C4-2B (cell line): ENCODE measurements around the gene CCDC201.

Source experiments
- H3K27ac ChIP-seq: fragments of 450-650 bp; 2 replicates; pipeline ENCODE4 v1.5.1; 2017
- ZFX ChIP-seq: fragments of 450-650 bp; IDR thresholded peaks from 2 replicates; pipeline ENCODE4 v1.6.1; 2017
- TF ChIP-seq, protein P1 (sequence below): fragments of 450-650 bp; conservative IDR thresholded peaks from 2 replicates; pipeline ENCODE4 v1.5.1; 2017; ENCODE audit warnings: mild to moderate bottlenecking

CCDC201 gene

DNA sequence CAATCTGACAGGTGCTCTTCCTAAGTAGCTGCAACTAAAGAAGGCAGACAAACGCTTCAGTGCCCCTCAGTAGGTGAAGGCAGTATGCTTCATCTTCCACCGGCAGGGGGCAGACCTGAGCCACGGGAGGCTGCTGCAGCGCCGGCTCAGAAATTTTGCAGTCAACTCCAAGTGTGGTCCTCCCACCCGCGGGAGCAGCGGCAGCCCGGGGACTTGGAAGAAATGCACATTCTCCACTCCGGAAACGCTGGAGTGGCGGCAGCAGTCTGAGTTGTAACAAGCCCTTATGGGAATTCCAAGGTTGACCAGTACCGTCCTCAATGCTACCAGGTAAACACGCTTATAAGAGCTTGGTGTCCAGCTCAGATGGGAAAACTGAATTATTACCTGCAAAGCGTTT lies 44.8 kb upstream of the CCDC201 start:
- no peak overlapping the region for H3K27ac ChIP-seq
- TF ChIP-seq ZFX = no peak
- TF ChIP-seq, protein P1, sequence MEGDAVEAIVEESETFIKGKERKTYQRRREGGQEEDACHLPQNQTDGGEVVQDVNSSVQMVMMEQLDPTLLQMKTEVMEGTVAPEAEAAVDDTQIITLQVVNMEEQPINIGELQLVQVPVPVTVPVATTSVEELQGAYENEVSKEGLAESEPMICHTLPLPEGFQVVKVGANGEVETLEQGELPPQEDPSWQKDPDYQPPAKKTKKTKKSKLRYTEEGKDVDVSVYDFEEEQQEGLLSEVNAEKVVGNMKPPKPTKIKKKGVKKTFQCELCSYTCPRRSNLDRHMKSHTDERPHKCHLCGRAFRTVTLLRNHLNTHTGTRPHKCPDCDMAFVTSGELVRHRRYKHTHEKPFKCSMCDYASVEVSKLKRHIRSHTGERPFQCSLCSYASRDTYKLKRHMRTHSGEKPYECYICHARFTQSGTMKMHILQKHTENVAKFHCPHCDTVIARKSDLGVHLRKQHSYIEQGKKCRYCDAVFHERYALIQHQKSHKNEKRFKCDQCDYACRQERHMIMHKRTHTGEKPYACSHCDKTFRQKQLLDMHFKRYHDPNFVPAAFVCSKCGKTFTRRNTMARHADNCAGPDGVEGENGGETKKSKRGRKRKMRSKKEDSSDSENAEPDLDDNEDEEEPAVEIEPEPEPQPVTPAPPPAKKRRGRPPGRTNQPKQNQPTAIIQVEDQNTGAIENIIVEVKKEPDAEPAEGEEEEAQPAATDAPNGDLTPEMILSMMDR = peak; percentile 97

DNA sequence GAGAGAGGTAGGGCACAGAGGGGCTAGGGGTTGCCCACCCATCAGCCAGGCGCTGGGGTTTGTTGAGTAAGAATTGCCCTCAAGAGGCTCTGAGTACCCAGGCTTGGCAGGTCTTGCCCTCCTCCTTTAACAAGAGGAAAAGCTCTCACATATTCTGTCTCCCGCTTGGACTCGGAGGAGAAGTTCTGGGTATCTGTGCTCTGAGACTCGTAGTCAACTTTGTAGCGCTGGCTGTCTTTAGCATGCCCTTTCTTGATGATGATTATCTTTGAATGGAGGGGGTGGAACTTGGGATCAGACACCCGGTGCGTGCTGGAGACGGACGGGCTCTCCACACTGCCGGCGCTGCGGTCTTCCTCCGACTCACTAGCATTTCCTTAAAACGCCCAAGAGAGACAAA lies 44.2 kb upstream of the CCDC201 start:
- TF ChIP-seq ZFX = no peak
- TF ChIP-seq, protein P1 = no peak
- H3K27ac ChIP-seq = no peak overlapping the region

DNA sequence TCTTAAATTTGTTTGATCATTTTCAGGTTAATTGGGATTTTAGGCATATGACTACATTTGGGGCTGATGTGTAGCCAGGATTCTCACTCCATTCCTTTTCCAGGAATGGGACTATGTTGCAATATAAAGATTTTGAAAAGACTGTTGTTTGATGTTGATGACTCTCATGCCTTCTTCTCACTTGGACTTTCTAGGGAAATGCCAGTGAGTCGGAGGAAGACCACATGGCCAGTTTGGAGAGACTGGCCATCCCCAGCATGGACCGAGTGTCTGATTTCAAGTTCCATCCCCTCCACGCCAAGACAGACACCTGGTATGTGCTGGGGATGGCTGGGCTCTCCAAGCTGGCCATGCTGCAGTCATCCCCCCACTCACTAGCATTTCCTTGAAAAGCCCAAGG lies 42.7 kb upstream of the CCDC201 start:
- no peak overlapping the region for H3K27ac ChIP-seq
- TF ChIP-seq, protein P1 = no peak
- TF ChIP-seq ZFX = no peak

GRCh38 chr7:45914911-45915310 lies 42.0 kb upstream of the CCDC201 start:
- no peak for TF ChIP-seq ZFX
- TF ChIP-seq, protein P1 = no peak
- H3K27ac ChIP-seq = no peak overlapping the region

DNA sequence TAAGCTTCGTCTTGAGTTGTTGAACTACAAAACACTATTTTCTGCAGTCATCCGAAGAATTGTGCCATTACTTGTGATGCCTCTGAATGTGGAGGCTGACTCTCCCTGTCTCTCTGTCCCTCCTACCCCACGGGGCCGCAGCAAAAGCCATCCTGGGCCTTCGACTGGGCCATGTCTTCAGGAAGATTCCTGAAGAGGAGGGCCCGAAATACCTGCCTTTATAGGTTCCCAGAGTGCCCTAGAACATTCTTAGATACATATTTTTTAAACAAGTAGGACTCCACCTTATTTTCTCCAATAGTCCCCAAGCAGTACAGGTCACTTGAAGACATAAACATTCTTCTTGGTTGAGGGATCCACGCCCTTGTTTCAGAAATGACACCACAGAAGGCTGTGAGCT lies 40.1 kb upstream of the CCDC201 start:
- TF ChIP-seq, protein P1 = no peak
- TF ChIP-seq ZFX = no peak
- no peak overlapping the region for H3K27ac ChIP-seq

GRCh38 chr7:45911311-45911710 lies 38.4 kb upstream of the CCDC201 start:
- TF ChIP-seq ZFX = no peak
- TF ChIP-seq, protein P1 = no peak
- no peak overlapping the region for H3K27ac ChIP-seq

- no peak for TF ChIP-seq ZFX
- TF ChIP-seq, protein P1 = no peak
- no peak overlapping the region for H3K27ac ChIP-seq
Measured at GRCh38 chr7:45910855-45911254, 38.0 kb upstream of the CCDC201 start.
